Activated CD4-positive, alpha-beta T cell treated with anti-CD3 and anti-CD28 coated beads, Interleukin-2, amount 10 ng/mL, durations not matched to agents 7 days and 5 days (primary cell): ENCODE measurements around the gene SLC2A11. TPM values are rescaled to one million over a fixed set of nuclear protein-coding genes. Genes with fewer than 3 reads are reported as not detected.

Experiments used
- CTCF ChIA-PET: fragments of 350-600 bp; sonication (Branson Sonifier 250); formaldehyde crosslinking; loops from one replicate; lab custom pipeline; 2021; ENCODE audit warnings: antibody characterized with exemption; lab: Charles Lee
- POLR2A ChIA-PET: fragments of 350-600 bp; sonication (Branson Sonifier 250); formaldehyde crosslinking; loops from one replicate; lab custom pipeline; 2021; ENCODE audit warnings: antibody characterized with exemption; lab: Charles Lee
- DNase-seq: peaks from one replicate; pipeline ENCODE4 v3.0.0-alpha.2; 2020
- H3K27ac Mint-ChIP-seq: one replicate; pipeline ENCODE4 v1.8.0; 2021; ENCODE audit warnings: mild to moderate bottlenecking, moderate library complexity, mixed read lengths
- H3K27me3 Mint-ChIP-seq: one replicate; pipeline ENCODE4 v1.8.0; 2021; ENCODE audit warnings: mixed read lengths
- H3K36me3 Mint-ChIP-seq: one replicate; pipeline ENCODE4 v1.8.0; 2021; ENCODE audit warnings: low read depth, mixed read lengths
- H3K4me1 Mint-ChIP-seq: one replicate; pipeline ENCODE4 v1.8.0; 2021; ENCODE audit warnings: mixed read lengths
- H3K4me3 Mint-ChIP-seq: one replicate; pipeline ENCODE4 v1.8.0; 2021; ENCODE audit warnings: mild to moderate bottlenecking, moderate library complexity, mixed read lengths
- H3K9me3 Mint-ChIP-seq: one replicate; pipeline ENCODE4 v1.8.0; 2021; ENCODE audit warnings: mixed read lengths
- total RNA-seq, 2 experiments: library from RNA; stranded (reverse); gene quantifications; one replicate each; pipeline ENCODE4 v1.2.3, GENCODE V29; 2021

The SLC2A11 gene
- total RNA-seq, 2 experiments from 2014 or later = 7.8 to 8.8 TPM

GRCh38 chr22:23888615-23889401 is 31.1 kb downstream of the SLC2A11 start:
- H3K4me3 Mint-ChIP-seq = no peak overlapping the region
- H3K27me3 Mint-ChIP-seq = no peaks in the 10 kb centered on the region
- no peak overlapping the region for H3K27ac Mint-ChIP-seq
- H3K36me3 Mint-ChIP-seq = no peaks in the 10 kb centered on the region
- ChIA-PET CTCF (interaction anchor here (1.3 kb wide), 1 partner anchor 25 kb away, joined by 4 read pairs; no protein-coding TSS in a partner anchor), POLR2A (interaction anchor here (0.6 kb wide), 1 partner anchor 304 kb away, joined by 3 read pairs; no protein-coding TSS in a partner anchor)
- DNase-seq = no peak
- H3K4me1 Mint-ChIP-seq = peaks cover 11% of the 10 kb centered on the region
- no peaks in the 10 kb centered on the region for H3K9me3 Mint-ChIP-seq

GRCh38 chr22:23889620-23890019 is 31.9 kb downstream of the SLC2A11 start:
- H3K9me3 Mint-ChIP-seq = no peaks in the 10 kb centered on the region
- peaks cover 2% of the 10 kb centered on the region for H3K36me3 Mint-ChIP-seq
- ChIA-PET POLR2A (no interaction called here), CTCF (interaction anchor here (1.2 to 1.4 kb wide), 3 partner anchors 26 to 267 kb away, joined by 4 read pairs; partner anchors contain the start of gene SLC2A11)
- no peak overlapping the region for H3K4me3 Mint-ChIP-seq
- no peak overlapping the region for H3K27ac Mint-ChIP-seq
- no peak for DNase-seq
- peaks cover 12% of the 10 kb centered on the region for H3K4me1 Mint-ChIP-seq
- H3K27me3 Mint-ChIP-seq = no peaks in the 10 kb centered on the region

GRCh38 chr22:23891726-23892125 is 34.1 kb downstream of the SLC2A11 start:
- ChIA-PET CTCF (no interaction called here), POLR2A (no interaction called here)
- Mint-ChIP-seq H3K9me3 (no peaks in the 10 kb centered on the region), H3K27ac (no peak overlapping the region), H3K4me3 (no peak overlapping the region), H3K36me3 (peaks cover 13% of the 10 kb centered on the region), H3K4me1 (peaks cover 24% of the 10 kb centered on the region), H3K27me3 (no peaks in the 10 kb centered on the region)
- no peak for DNase-seq

GRCh38 chr22:23892130-23892529 is 34.5 kb downstream of the SLC2A11 start:
- peaks cover 27% of the 10 kb centered on the region for H3K4me1 Mint-ChIP-seq
- H3K4me3 Mint-ChIP-seq = no peak overlapping the region
- ChIA-PET POLR2A (no interaction called here), CTCF (interaction anchor here (2.9 kb wide), 1 partner anchor 18 kb away, joined by 24 read pairs; no protein-coding TSS in a partner anchor)
- peak overlapping the region; percentile 98 for H3K27ac Mint-ChIP-seq
- DNase-seq = no peak
- H3K9me3 Mint-ChIP-seq = no peaks in the 10 kb centered on the region
- H3K27me3 Mint-ChIP-seq = no peaks in the 10 kb centered on the region
- peaks cover 17% of the 10 kb centered on the region for H3K36me3 Mint-ChIP-seq

- Mint-ChIP-seq H3K9me3 (no peaks in the 10 kb centered on the region), H3K4me3 (peak overlapping the region; percentile 95), H3K36me3 (peaks cover 21% of the 10 kb centered on the region), H3K27me3 (no peaks in the 10 kb centered on the region), H3K4me1 (peaks cover 30% of the 10 kb centered on the region), H3K27ac (peak overlapping the region; percentile 98)
- ChIA-PET CTCF (interaction anchor here (2.9 kb wide), 1 partner anchor 18 kb away, joined by 24 read pairs; no protein-coding TSS in a partner anchor), POLR2A (no interaction called here)
- no peak for DNase-seq
Measured at GRCh38 chr22:23892706-23893105, 35.0 kb downstream of the SLC2A11 start.

GRCh38 chr22:23893121-23893944 is 35.7 kb downstream of the SLC2A11 start:
- Mint-ChIP-seq H3K27ac (peak overlapping the region; percentile 98), H3K27me3 (no peaks in the 10 kb centered on the region), H3K4me1 (peaks cover 34% of the 10 kb centered on the region), H3K4me3 (peak overlapping the region; percentile 95), H3K9me3 (no peaks in the 10 kb centered on the region), H3K36me3 (peaks cover 23% of the 10 kb centered on the region)
- ChIA-PET CTCF (interaction anchor here (0.6 to 2.9 kb wide), 24 partner anchors 10 to 320 kb away, joined by 3 to 24 read pairs (median 5); partner anchors contain the start of genes CABIN1 and SLC2A11), POLR2A (interaction anchor here (0.5 to 1.6 kb wide), 5 partner anchors 10 to 156 kb away, joined by 4 to 8 read pairs (median 4); partner anchors contain the start of gene SLC2A11)
- DNase-seq = no peak

GRCh38 chr22:23893945-23894709 is 36.5 kb downstream of the SLC2A11 start, which contains the start of gene MIF:
Gene MIF, plus strand, starts transcription at chr22:23894383. Its CDS starts 92 bp downstream, at chr22:23894475.
- Mint-ChIP-seq H3K27ac (peak within 1 kb of the TSS; percentile 98), H3K36me3 (peaks cover 23% of the 10 kb centered on the region), H3K4me3 (peak within 1 kb of the TSS; percentile 95), H3K9me3 (no peaks in the 10 kb centered on the region), H3K27me3 (no peaks in the 10 kb centered on the region), H3K4me1 (peaks cover 34% of the 10 kb centered on the region)
- peak; percentile 95 for DNase-seq
- CTCF ChIA-PET = interaction anchor here (0.6 to 2.9 kb wide), 32 partner anchors 10 to 319 kb away, joined by 3 to 24 read pairs (median 4); partner anchors contain the start of genes CABIN1, DRICH1, SLC2A11 and ZNF70
- POLR2A ChIA-PET = interaction anchor here (0.5 to 1.6 kb wide), 7 partner anchors 9 to 261 kb away, joined by 4 to 8 read pairs (median 4); partner anchors contain the start of gene SLC2A11

GRCh38 chr22:23894710-23895598 is 37.3 kb downstream of the SLC2A11 start:
- H3K27ac Mint-ChIP-seq = peak overlapping the region; percentile 98

GRCh38 chr22:23895599-23896144 is 38.0 kb downstream of the SLC2A11 start:
- CTCF ChIA-PET = interaction anchor here (1.0 kb wide), 1 partner anchor 15 kb away, joined by 4 read pairs; no protein-coding TSS in a partner anchor
- no peak for DNase-seq
- H3K36me3 Mint-ChIP-seq = peaks cover 23% of the 10 kb centered on the region
- peaks cover 34% of the 10 kb centered on the region for H3K4me1 Mint-ChIP-seq
- H3K27me3 Mint-ChIP-seq = no peaks in the 10 kb centered on the region
- peak overlapping the region; percentile 95 for H3K4me3 Mint-ChIP-seq
- POLR2A ChIA-PET = no interaction called here
- H3K9me3 Mint-ChIP-seq = no peaks in the 10 kb centered on the region
- H3K27ac Mint-ChIP-seq = peak overlapping the region; percentile 98

More at GRCh38 chr22:23894710-23895598, 37.3 kb downstream of the SLC2A11 start:
- DNase-seq = peak; percentile 77
- H3K4me1 Mint-ChIP-seq = peaks cover 34% of the 10 kb centered on the region
- no peaks in the 10 kb centered on the region for H3K9me3 Mint-ChIP-seq
- peaks cover 23% of the 10 kb centered on the region for H3K36me3 Mint-ChIP-seq
- peak overlapping the region; percentile 95 for H3K4me3 Mint-ChIP-seq
- no peaks in the 10 kb centered on the region for H3K27me3 Mint-ChIP-seq
- CTCF ChIA-PET = interaction anchor here (0.7 to 2.9 kb wide), 28 partner anchors 9 to 318 kb away, joined by 3 to 24 read pairs (median 5); partner anchors contain the start of genes CABIN1, DRICH1, SLC2A11 and ZNF70
- POLR2A ChIA-PET = interaction anchor here (0.6 to 1.6 kb wide), 4 partner anchors 14 to 260 kb away, joined by 4 to 8 read pairs (median 6); partner anchors contain the start of gene SLC2A11

GRCh38 chr22:23896166-23896522 is 38.5 kb downstream of the SLC2A11 start:
- DNase-seq = no peak
- ChIA-PET CTCF (interaction anchor here (1.0 kb wide), 1 partner anchor 14 kb away, joined by 4 read pairs; no protein-coding TSS in a partner anchor), POLR2A (no interaction called here)
- H3K27me3 Mint-ChIP-seq = no peaks in the 10 kb centered on the region
- peaks cover 34% of the 10 kb centered on the region for H3K4me1 Mint-ChIP-seq
- no peaks in the 10 kb centered on the region for H3K9me3 Mint-ChIP-seq
- peaks cover 23% of the 10 kb centered on the region for H3K36me3 Mint-ChIP-seq
- no peak overlapping the region for H3K27ac Mint-ChIP-seq
- H3K4me3 Mint-ChIP-seq = peak overlapping the region; percentile 95
